HepG2 (cell line): ENCODE results near the gene PRICKLE3. TPM values are rescaled to one million over a fixed set of nuclear protein-coding genes. Genes with fewer than 3 reads are reported as not detected.

Experiments
- ARID4A ChIP-seq: sonication (generic); formaldehyde crosslinking; IDR thresholded peaks from 2 replicates; pipeline ENCODE4 v1.5.0; 2020; ENCODE audit warnings: mild to moderate bottlenecking, missing genetic modification reagents, borderline replicate concordance
- BRD4 ChIP-seq: sonication (generic); formaldehyde crosslinking; IDR thresholded peaks from 2 replicates; pipeline ENCODE4 v1.4.0; 2020; ENCODE audit warnings: missing genetic modification reagents
- CAMTA2 ChIP-seq: sonication (generic); formaldehyde crosslinking; IDR thresholded peaks from 2 replicates; pipeline ENCODE4 v1.4.0; 2020; ENCODE audit warnings: mild to moderate bottlenecking, missing genetic modification reagents, borderline replicate concordance
- CHCHD3 ChIP-seq: sonication (generic); formaldehyde crosslinking; IDR thresholded peaks from 2 replicates; pipeline ENCODE4 v1.8.0; 2022; ENCODE audit warnings: mild to moderate bottlenecking, missing genetic modification reagents, moderate library complexity
- CSRNP1 ChIP-seq: sonication (generic); formaldehyde crosslinking; IDR thresholded peaks from 2 replicates; pipeline ENCODE4 v1.8.1; 2023; ENCODE audit warnings: mild to moderate bottlenecking, missing genetic modification reagents
- FOXP1 ChIP-seq, 2 experiments: fragments of 450-650 bp in 1 of 2; IDR thresholded peaks; 2 replicates each; pipeline ENCODE4 v1.6.1; 2017 to 2018; ENCODE audit warnings: antibody characterized with exemption in 1 of 2
- MXD1 ChIP-seq: sonication (generic); formaldehyde crosslinking; IDR thresholded peaks from 2 replicates; pipeline ENCODE4 v1.4.0; 2020; ENCODE audit warnings: mild to moderate bottlenecking, missing genetic modification reagents
- NR2F6 ChIP-seq, 2 experiments: IDR thresholded peaks; 2 replicates each; pipeline ENCODE4 v1.6.1; 2016; ENCODE audit warnings: antibody characterized with exemption in 1 of 2, mild to moderate bottlenecking in 1 of 2
- PLSCR1 ChIP-seq: sonication (generic); formaldehyde crosslinking; IDR thresholded peaks from 2 replicates; pipeline ENCODE4 v1.5.0; 2020; ENCODE audit warnings: missing genetic modification reagents, mild to moderate bottlenecking, borderline replicate concordance
- SMAD9 ChIP-seq: sonication (generic); formaldehyde crosslinking; IDR thresholded peaks from 2 replicates; pipeline ENCODE4 v1.5.1; 2020; ENCODE audit warnings: mild to moderate bottlenecking, missing genetic modification reagents
- UBTF ChIP-seq: sonication (generic); formaldehyde crosslinking; IDR thresholded peaks from 2 replicates; pipeline ENCODE4 v1.4.0; 2020; ENCODE audit warnings: mild to moderate bottlenecking, missing genetic modification reagents
- ZC3H13 ChIP-seq: sonication (generic); formaldehyde crosslinking; IDR thresholded peaks from 2 replicates; pipeline ENCODE4 v1.8.1; 2023; ENCODE audit warnings: mild to moderate bottlenecking, missing genetic modification reagents, moderate library complexity
- ZNF251 ChIP-seq: sonication (generic); formaldehyde crosslinking; IDR thresholded peaks from 2 replicates; pipeline ENCODE4 v1.9.0; 2021; ENCODE audit warnings: mild to moderate bottlenecking, missing genetic modification reagents
- ZNF343 ChIP-seq: sonication (generic); formaldehyde crosslinking; IDR thresholded peaks from 2 replicates; pipeline ENCODE4 v1.4.0; 2020; ENCODE audit warnings: mild to moderate bottlenecking, missing genetic modification reagents
- ZNF557 ChIP-seq: sonication (generic); formaldehyde crosslinking; IDR thresholded peaks from 2 replicates; pipeline ENCODE4 v1.4.0; 2020; ENCODE audit warnings: missing genetic modification reagents
- ZNF558 ChIP-seq: sonication (generic); formaldehyde crosslinking; IDR thresholded peaks from 2 replicates; pipeline ENCODE4 v1.9.0; 2022; ENCODE audit warnings: mild to moderate bottlenecking, missing genetic modification reagents, borderline replicate concordance
- ZNF616 ChIP-seq: sonication (generic); formaldehyde crosslinking; IDR thresholded peaks from 2 replicates; pipeline ENCODE4 v1.5.0; 2020; ENCODE audit warnings: low read depth, mild to moderate bottlenecking, missing genetic modification reagents
- ZNF7 ChIP-seq: IDR thresholded peaks from 2 replicates; pipeline ENCODE4 v1.6.1; 2016; ENCODE audit warnings: missing biosample characterization, missing genetic modification reagents
- ZSCAN22 ChIP-seq: sonication (generic); formaldehyde crosslinking; IDR thresholded peaks from 2 replicates; pipeline ENCODE4 v1.4.0; 2020; ENCODE audit warnings: mild to moderate bottlenecking, missing genetic modification reagents
- polyA plus RNA-seq, 8 experiments: library from polyadenylated mRNA; depleted of rRNA in 3 of 8; stranded (reverse) in 7 of 8; unstranded in 1 of 8; fragments of >200 nt; fragmentation: Illumina TruSeq in 4 of 8; extraction: Trizol in 4 of 8; gene quantifications; 2 replicates each; pipeline versions ENCODE4 v1.2.1 to v1.2.3, GENCODE V29; 2011 to 2016; ENCODE audit warnings: low read depth in 4 of 8, missing spikeins in 1 of 8, mixed read lengths in 1 of 8; ENCODE audit not compliant: insufficient read depth in 1 of 8
- total RNA-seq, 5 experiments: library from RNA; depleted of rRNA; stranded (reverse); fragments of >200 nt; fragmentation: Illumina TruSeq; extraction: Trizol; gene quantifications; 2 replicates each; pipeline ENCODE4 v1.2.3, GENCODE V29; 2016; ENCODE audit warnings: low read depth in 1 of 5

The PRICKLE3 gene
- total and polyA plus RNA-seq, 2 of the 13 experiments (the other 11 are each of a cell fraction or from before 2014, with no cell fraction given) = 2.6 TPM

- TF ChIP-seq UBTF (CRISPR knock-in tag) = peak; percentile 78
- TF ChIP-seq ZNF557 (CRISPR knock-in tag) = no peak
- no peak for TF ChIP-seq NR2F6 (IDR thresholded peaks at IDR 0.05)
- TF ChIP-seq NR2F6 (CRISPR knock-in tag; IDR thresholded peaks at IDR 0.05) = no peak; the same call in 1 of the 2 replicates
- TF ChIP-seq ZSCAN22 (CRISPR knock-in tag) = no peak
- TF ChIP-seq BRD4 (CRISPR knock-in tag) = peak; percentile 51; the same call in 1 of the 2 replicates
- no peak for TF ChIP-seq CAMTA2 (CRISPR knock-in tag)
- TF ChIP-seq ZNF7 (CRISPR knock-in tag) = no peak
- no peak for TF ChIP-seq FOXP1 (IDR thresholded peaks at IDR 0.05)
- no peak for TF ChIP-seq FOXP1 (CRISPR knock-in tag; IDR thresholded peaks at IDR 0.05)
- TF ChIP-seq CHCHD3 = peak; percentile 68; the same call in 1 of the 2 replicates
- peak; percentile 76; the same call in 1 of the 2 replicates for TF ChIP-seq ZNF616 (CRISPR knock-in tag)
- TF ChIP-seq ZC3H13 = no peak
- TF ChIP-seq PLSCR1 (CRISPR knock-in tag) = no peak
- no peak for TF ChIP-seq ZNF251 (CRISPR knock-in tag)
- TF ChIP-seq ARID4A (CRISPR knock-in tag) = peak; percentile 93
- no peak for TF ChIP-seq SMAD9 (CRISPR knock-in tag)
- no peak for TF ChIP-seq CSRNP1
- TF ChIP-seq ZNF558 = peak; percentile 97; the same call in 1 of the 2 replicates
- peak; percentile 89; the same call in 1 of the 2 replicates for TF ChIP-seq MXD1 (CRISPR knock-in tag)
- TF ChIP-seq ZNF343 (CRISPR knock-in tag) = 0 out of 2 replicates have a peak, but pooled peaks have one; percentile 75
Measured at GRCh38 chrX:49199906-49200771, 14.0 kb upstream of the PRICKLE3 start, which contains the start of gene SYP (continued).
